ENCODE data around the gene GALE.
A peak's percentile ranks its signal among the peaks of the same experiment; 100 is the strongest.
"Not testable (repeated sequence)": the region's sequence is repeated elsewhere in the genome, so short reads cannot be mapped to it uniquely, and the experiment has no call there.

The GALE gene

GRCh38 chr1:23809751-23810171 is 9.2 kb upstream of the GALE start:
- peak; percentile 77 for DNase-seq (ENCODE audit: low read depth)

DNA sequence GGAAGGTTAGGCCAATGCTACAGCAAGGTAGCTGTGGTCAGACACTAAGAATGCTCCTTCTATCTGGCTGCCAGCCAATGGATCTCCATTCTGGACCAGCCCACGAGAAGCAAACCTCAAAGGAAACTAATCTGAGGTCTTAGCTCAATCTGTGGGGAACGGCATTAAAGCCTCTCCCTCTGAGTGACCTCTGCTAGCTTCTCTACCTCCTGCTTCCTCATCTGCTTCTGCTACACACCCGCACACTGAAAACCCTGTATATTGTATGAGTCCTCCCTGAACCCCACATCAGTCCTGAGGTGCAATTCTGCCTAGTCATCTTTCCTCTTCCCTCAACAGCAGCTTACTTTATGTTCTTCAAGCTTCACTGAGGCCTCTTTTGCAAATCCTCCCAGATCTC is 6.9 kb upstream of the GALE start:
- DNase-seq (ENCODE audit: low read depth), result no peak

GRCh38 chr1:23806280-23806679 is 5.7 kb upstream of the GALE start:
- DNase-seq (ENCODE audit: low read depth), result no peak

GRCh38 chr1:23805025-23805424 is 4.5 kb upstream of the GALE start:
- no peak for DNase-seq (ENCODE audit: low read depth)

GRCh38 chr1:23804183-23804835 is 3.8 kb upstream of the GALE start:
- DNase-seq (ENCODE audit: low read depth), result no peak

GRCh38 chr1:23803674-23804073 is 3.1 kb upstream of the GALE start:
- DNase-seq (ENCODE audit: low read depth), result no peak

- not testable (repeated sequence) for DNase-seq (ENCODE audit: low read depth)
These were observed 2.3 kb upstream of the GALE start for GRCh38 chr1:23802809-23803342.

DNA sequence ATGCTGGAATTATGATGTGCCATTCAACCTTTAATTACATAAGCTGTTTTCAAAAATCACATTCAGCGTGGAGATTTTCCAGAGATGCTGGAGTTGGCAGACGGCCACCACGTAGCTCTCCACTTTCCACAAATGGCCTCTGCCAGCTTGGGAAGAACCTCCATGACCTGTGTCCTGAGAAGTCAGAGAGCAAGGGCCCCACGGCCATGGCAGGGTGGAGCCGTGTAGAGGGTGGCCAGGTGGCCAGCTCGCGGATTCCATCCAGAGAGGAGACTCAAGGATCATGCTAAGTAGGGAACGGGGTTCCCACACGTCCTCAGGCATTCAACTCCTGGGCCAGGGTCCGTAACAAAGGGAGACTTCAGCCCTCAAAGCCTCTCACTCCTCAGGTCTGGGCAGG is 1.3 kb upstream of the GALE start:
- no peak for DNase-seq (ENCODE audit: low read depth)

- no peak for DNase-seq (ENCODE audit: low read depth)
These were observed 789 bp upstream of the GALE start for GRCh38 chr1:23801338-23801748.

- peak; percentile 36 for DNase-seq (ENCODE audit: low read depth)
These were observed 769 bp downstream of the GALE start for GRCh38 chr1:23799570-23800399.

DNA sequence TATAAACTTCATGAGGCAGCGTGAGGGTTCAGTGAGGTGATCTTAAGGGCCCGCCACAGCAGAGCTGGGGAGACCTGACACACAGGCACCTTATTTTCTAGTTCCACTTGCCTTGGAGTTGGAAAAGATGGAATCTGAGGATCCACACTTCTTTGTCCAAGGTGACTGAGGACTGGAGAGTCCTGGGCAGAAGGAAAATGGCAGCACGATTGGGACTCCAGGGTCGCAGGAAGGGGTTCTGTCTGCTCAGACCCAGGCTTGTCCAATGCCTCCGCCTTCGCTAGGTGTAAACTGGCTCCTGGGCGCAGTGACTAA is 1.3 kb downstream of the GALE start:
- DNase-seq (ENCODE audit: low read depth), result no peak

DNA sequence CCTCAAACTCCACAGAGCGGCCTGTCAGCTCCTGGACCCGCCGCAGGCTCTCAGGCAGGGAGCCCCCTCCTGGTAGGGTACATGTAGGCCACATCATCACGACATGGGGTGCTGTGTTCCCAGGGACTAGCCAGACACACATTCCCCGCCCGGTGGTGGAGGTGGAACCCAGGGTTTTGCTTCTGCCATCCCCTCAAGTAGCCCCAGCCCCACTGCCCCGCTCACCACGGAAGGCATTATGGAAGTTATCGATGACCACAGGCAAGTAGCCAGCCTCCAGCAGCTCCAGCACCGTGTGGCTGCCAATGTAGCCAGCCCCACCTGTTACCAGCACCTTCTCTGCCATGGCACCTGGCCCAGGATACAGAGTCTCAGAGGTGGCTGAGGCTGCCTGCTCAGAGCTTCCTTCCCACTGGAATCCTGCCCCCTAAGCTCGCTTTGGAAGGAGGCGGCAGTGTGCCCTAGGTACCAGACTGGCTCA is 1.9 kb downstream of the GALE start:
- no peak for DNase-seq (ENCODE audit: low read depth)

DNA sequence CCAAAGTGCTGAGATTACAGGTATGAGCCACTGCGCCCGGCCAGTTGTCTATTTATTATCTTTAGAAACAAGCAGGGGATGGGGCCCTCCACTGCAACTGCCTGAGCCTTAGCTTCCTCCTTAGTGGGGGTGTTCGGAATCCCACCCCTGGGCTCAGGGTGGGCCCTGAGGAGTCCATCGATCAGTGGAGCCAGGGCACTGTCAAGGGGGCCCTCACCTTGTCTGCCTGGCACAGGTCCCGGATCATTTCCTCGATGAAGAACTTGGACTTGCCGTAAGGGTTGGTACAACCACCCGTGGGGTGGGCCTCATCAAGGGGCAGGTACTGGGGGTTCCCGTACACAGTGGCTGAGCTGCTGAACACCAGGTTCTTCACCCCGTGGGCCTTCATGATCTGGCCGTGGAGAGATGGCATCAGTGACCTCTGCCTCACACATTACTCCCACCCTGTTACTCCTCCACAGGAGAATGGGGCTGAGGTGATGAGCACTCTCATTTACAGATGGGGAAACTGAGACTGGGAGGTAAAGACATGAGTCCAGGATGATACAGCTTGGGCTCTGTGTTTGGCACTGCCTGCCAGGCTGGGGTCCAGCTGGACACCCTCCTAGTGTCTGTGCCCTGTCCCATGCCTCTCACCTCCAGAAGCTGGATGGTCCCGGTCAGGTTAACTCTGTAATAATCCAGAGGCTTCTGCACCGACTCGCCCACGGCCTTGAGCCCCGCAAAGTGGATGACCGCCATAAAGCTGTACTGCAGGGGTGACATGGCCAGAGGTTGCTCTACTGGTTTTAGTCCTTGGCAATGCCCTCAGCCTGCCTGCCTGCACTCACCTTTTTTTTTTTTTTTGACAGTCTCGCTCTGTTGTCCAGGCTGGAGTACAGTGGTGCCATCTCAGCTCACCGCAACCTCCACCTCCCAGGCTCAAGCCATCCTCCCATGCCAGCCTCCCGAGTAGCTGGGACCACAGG is 2.8 kb downstream of the GALE start:
- no peak for DNase-seq (ENCODE audit: low read depth)

DNA sequence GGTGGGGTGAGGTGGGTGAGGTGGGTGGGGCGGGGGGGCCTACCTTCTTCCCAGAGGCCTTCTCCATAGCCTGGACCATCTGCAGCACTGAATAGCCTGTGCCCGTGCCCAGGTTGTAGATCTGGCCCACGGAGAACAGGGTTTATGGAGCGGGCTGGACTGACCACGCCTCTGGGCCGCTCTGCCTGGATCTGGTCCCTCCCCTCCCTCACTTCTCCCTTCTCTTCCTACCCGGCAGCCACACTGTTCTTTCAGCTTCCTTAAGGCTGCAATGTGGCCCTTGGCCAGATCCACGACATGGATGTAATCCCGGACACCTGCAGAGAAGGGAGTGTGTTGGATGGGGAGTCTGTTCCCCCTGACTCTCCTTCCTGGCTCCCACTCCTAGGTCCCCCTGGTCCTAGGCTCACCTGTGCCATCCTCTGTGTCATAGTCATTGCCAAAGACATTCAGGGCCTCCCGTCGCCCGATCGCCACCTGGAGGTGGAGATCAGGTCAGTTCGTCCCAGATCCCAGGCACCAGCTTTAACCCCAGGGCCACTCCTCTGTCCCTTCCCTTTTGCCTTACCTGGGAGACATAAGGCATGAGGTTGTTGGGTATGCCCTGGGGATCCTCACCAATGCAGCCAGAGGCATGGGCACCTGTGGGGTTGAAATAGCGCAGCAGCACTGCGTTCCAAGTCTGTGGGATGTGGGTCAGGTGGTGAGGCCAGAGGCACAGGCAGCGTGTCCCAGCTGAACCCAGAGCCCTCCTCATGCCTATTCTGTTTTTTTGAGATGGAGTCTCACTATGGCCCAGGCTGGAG is 3.9 kb downstream of the GALE start:
- DNase-seq (ENCODE audit: low read depth), result no peak

- DNase-seq (ENCODE audit: low read depth), result no peak
These were observed 4.7 kb downstream of the GALE start for GRCh38 chr1:23795676-23796465.

DNA sequence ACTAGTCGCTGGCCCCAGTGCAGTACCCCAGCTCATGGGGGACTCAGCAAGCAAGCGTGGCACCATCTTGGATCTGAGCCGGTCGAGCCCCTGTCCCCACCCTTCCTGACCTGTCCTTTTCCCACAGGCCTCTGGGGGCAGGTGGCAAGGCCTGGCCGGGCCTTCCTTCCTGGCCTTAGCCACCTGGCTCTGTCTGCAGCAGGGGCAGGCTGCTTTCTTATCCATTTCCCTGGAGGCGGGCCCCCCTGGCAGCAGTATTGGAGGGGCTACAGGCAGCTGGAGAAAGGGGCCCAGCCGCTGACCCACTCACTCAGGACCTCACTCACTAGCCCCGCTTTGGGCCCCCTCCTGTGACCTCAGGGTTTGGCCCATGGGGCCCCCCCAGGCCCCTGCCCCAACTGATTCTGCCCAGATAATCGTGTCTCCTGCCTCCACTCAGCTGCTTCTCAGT is 5.8 kb downstream of the GALE start:
- DNase-seq (ENCODE audit: low read depth), result not testable (repeated sequence)

GRCh38 chr1:23793861-23794731 is 6.5 kb downstream of the GALE start:
- no peak for DNase-seq (ENCODE audit: low read depth)

GRCh38 chr1:23793018-23793781 is 7.4 kb downstream of the GALE start:
- DNase-seq (ENCODE audit: low read depth), result peak; percentile 29
